ENCODE data around the gene ZFYVE26.
"Not testable (repeated sequence)": the region's sequence is repeated elsewhere in the genome, so short reads cannot be mapped to it uniquely, and the experiment has no call there.

ZFYVE26 gene

GRCh38 chr14:67721875-67722274, 94.5 kb downstream of the ZFYVE26 start:
- Histone ChIP-seq H3K9me3 (ENCODE audit: control insufficient read depth, insufficient read depth, low read length) (no peaks in the 10 kb centered on the region), H3K4me3 (ENCODE audit: low read depth, low read length) (no peak overlapping the region), H3K27me3 (ENCODE audit: control insufficient read depth, insufficient read depth, low read length) (peaks cover 2% of the 10 kb centered on the region), H3K36me3 (ENCODE audit: control insufficient read depth, insufficient read depth, low read length) (no peaks in the 10 kb centered on the region), H3K9ac (ENCODE audit: low read depth, low read length) (no peak overlapping the region), H3K4me1 (ENCODE audit: control insufficient read depth, insufficient read depth, low read length) (no peaks in the 10 kb centered on the region)

DNA sequence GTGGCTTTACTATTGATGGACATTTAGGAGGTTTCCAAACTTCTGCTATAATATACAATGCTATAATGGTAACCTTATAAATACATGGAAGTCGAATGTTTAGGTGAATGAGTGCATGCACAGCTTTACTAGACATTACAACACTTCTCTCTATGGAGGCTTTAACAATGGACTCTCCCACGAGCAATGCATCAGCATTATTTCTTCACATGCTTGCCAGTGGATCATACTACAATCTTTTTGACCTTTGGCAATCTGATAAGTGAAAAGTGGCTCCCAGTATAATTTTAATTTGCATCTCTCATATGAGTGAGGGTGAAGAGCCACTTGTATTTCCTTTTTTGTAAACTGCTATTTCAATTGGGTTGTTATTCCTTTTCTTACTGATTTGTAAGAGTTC, 96.5 kb downstream of the ZFYVE26 start:
- Histone ChIP-seq H3K9ac (ENCODE audit: low read depth, low read length) (no peak overlapping the region), H3K4me3 (ENCODE audit: low read depth, low read length) (no peak overlapping the region), H3K36me3 (ENCODE audit: control insufficient read depth, insufficient read depth, low read length) (no peaks in the 10 kb centered on the region), H3K9me3 (ENCODE audit: control insufficient read depth, insufficient read depth, low read length) (no peaks in the 10 kb centered on the region), H3K27me3 (ENCODE audit: control insufficient read depth, insufficient read depth, low read length) (peaks cover 2% of the 10 kb centered on the region), H3K4me1 (ENCODE audit: control insufficient read depth, insufficient read depth, low read length) (no peaks in the 10 kb centered on the region)

DNA sequence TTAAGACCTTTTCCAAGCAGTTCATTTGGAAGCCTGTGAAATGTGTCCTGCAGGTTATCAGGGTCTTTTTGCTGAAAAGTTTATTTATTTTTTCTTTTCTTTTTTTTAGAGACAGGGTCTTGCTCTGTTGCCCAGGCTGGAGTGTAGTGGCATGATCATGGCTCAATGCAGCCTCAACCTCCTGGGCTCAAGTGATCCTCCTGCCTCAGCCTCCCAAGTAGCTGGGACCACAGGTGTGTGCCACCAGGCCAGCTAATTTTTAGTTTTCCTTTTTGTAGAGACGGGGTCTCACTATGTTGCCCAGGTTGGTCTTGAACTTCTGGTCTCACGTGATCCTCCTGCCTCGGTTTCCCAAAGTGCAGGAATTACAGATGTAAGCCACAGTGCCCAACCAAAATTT, 97.0 kb downstream of the ZFYVE26 start:
- not testable (repeated sequence) for H3K27me3 ChIP-seq (ENCODE audit: control insufficient read depth, insufficient read depth, low read length); H3K9ac ChIP-seq (ENCODE audit: low read depth, low read length); H3K4me3 ChIP-seq (ENCODE audit: low read depth, low read length); H3K4me1 ChIP-seq (ENCODE audit: control insufficient read depth, insufficient read depth, low read length); H3K36me3 ChIP-seq (ENCODE audit: control insufficient read depth, insufficient read depth, low read length); H3K9me3 ChIP-seq (ENCODE audit: control insufficient read depth, insufficient read depth, low read length)

DNA sequence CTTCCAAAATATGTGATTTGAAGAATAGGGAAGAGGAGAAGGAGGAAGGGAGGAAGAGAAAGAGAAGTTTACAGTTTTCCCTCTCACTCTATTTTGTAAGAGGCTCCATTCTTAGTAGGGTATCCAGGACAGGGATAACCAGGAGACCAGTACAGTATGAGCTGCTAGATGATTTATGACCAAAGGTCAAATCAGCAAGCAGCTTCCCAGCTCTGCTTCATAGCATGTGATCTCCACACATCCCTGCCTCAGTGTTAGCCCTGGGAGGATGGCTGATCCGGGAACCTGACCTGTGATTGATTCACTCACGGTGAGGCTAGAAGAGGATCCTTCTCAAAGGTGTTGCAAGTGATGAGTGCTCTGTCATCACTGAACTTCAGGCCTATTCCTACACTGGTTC, 98.1 kb downstream of the ZFYVE26 start:
- Histone ChIP-seq H3K27me3 (ENCODE audit: control insufficient read depth, insufficient read depth, low read length) (peaks cover 2% of the 10 kb centered on the region), H3K36me3 (ENCODE audit: control insufficient read depth, insufficient read depth, low read length) (no peaks in the 10 kb centered on the region), H3K4me3 (ENCODE audit: low read depth, low read length) (no peak overlapping the region), H3K4me1 (ENCODE audit: control insufficient read depth, insufficient read depth, low read length) (no peaks in the 10 kb centered on the region), H3K9ac (ENCODE audit: low read depth, low read length) (no peak overlapping the region), H3K9me3 (ENCODE audit: control insufficient read depth, insufficient read depth, low read length) (no peaks in the 10 kb centered on the region)

- peaks cover 2% of the 10 kb centered on the region for H3K27me3 ChIP-seq (ENCODE audit: control insufficient read depth, insufficient read depth, low read length)
- no peaks in the 10 kb centered on the region for H3K36me3 ChIP-seq (ENCODE audit: control insufficient read depth, insufficient read depth, low read length)
- no peaks in the 10 kb centered on the region for H3K4me1 ChIP-seq (ENCODE audit: control insufficient read depth, insufficient read depth, low read length)
These were observed 99.3 kb downstream of the ZFYVE26 start for GRCh38 chr14:67717048-67717447.

GRCh38 chr14:67710209-67710608, 106.2 kb downstream of the ZFYVE26 start:
- Histone ChIP-seq H3K36me3 (ENCODE audit: control insufficient read depth, insufficient read depth, low read length) (no peaks in the 10 kb centered on the region), H3K9me3 (ENCODE audit: control insufficient read depth, insufficient read depth, low read length) (peaks cover 5% of the 10 kb centered on the region), H3K27me3 (ENCODE audit: control insufficient read depth, insufficient read depth, low read length) (no peaks in the 10 kb centered on the region), H3K4me1 (ENCODE audit: control insufficient read depth, insufficient read depth, low read length) (no peaks in the 10 kb centered on the region), H3K4me3 (ENCODE audit: low read depth, low read length) (no peak overlapping the region), H3K9ac (ENCODE audit: low read depth, low read length) (no peak overlapping the region)

More at GRCh38 chr14:67717048-67717447, 99.3 kb downstream of the ZFYVE26 start:
- no peak overlapping the region for H3K4me3 ChIP-seq (ENCODE audit: low read depth, low read length)
- no peaks in the 10 kb centered on the region for H3K9me3 ChIP-seq (ENCODE audit: control insufficient read depth, insufficient read depth, low read length)
- H3K9ac ChIP-seq (ENCODE audit: low read depth, low read length) = no peak overlapping the region

GRCh38 chr14:67709796-67710195, 106.6 kb downstream of the ZFYVE26 start:
- H3K4me3 ChIP-seq (ENCODE audit: low read depth, low read length); H3K9ac ChIP-seq (ENCODE audit: low read depth, low read length); H3K9me3 ChIP-seq (ENCODE audit: control insufficient read depth, insufficient read depth, low read length); H3K4me1 ChIP-seq (ENCODE audit: control insufficient read depth, insufficient read depth, low read length); H3K27me3 ChIP-seq (ENCODE audit: control insufficient read depth, insufficient read depth, low read length); H3K36me3 ChIP-seq (ENCODE audit: control insufficient read depth, insufficient read depth, low read length): not testable (repeated sequence)

- H3K9ac ChIP-seq (ENCODE audit: low read depth, low read length); H3K4me1 ChIP-seq (ENCODE audit: control insufficient read depth, insufficient read depth, low read length); H3K4me3 ChIP-seq (ENCODE audit: low read depth, low read length); H3K36me3 ChIP-seq (ENCODE audit: control insufficient read depth, insufficient read depth, low read length); H3K9me3 ChIP-seq (ENCODE audit: control insufficient read depth, insufficient read depth, low read length); H3K27me3 ChIP-seq (ENCODE audit: control insufficient read depth, insufficient read depth, low read length): not testable (repeated sequence)
These were observed 107.0 kb downstream of the ZFYVE26 start for GRCh38 chr14:67709346-67709745.

DNA sequence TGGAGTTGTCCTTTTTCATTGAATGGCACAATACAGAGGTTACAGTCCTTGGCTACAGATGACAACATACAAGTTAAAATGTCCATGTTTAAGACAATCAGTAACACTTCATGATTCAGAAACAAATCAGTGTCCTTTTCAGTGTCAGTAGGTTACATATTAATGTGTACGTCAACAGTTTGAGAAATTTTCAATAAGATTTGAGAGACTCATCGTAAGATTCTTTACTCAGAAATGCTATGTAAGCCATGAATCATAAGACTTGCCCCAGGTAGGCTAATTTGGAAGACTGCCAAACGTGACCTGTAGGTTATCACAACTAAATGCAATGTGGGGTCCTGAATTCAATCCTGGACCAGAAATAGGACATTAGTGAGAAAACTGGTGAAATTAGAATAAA, 111.2 kb downstream of the ZFYVE26 start:
- no peaks in the 10 kb centered on the region for H3K4me1 ChIP-seq (ENCODE audit: control insufficient read depth, insufficient read depth, low read length)
- H3K27me3 ChIP-seq (ENCODE audit: control insufficient read depth, insufficient read depth, low read length) = no peaks in the 10 kb centered on the region
- no peak overlapping the region for H3K4me3 ChIP-seq (ENCODE audit: low read depth, low read length)
- no peak overlapping the region for H3K9ac ChIP-seq (ENCODE audit: low read depth, low read length)
- H3K36me3 ChIP-seq (ENCODE audit: control insufficient read depth, insufficient read depth, low read length) = no peaks in the 10 kb centered on the region
- H3K9me3 ChIP-seq (ENCODE audit: control insufficient read depth, insufficient read depth, low read length) = peaks cover 5% of the 10 kb centered on the region

DNA sequence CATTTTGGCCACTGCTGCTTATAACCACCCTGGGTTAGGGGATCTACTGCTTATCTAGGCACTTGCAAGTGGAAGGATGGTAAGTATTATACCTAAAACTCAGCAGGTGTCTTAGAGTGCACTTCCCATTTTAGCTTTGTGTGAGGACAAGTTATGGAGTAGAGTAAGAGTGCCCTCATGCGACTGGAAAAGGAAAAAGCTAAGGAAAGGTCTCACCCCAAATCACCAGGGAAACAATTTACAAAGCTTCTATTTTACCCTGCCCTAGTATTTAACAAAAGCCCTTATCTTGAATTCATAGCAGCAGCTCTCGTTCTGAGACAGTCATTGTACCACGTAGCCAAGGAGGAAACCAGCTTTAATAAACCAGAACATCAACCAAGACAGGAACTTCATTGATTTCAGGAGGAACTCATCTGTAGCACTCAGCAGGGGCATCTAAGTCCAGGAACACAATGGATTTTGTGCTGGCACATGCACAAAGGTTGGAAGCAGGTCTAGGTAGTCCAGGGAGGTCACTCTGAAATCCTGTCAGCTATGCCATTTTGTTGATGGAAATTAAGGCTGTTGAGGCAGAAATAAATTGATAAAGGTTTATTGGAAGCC, 111.8 kb downstream of the ZFYVE26 start:
- no peaks in the 10 kb centered on the region for H3K36me3 ChIP-seq (ENCODE audit: control insufficient read depth, insufficient read depth, low read length)
- no peaks in the 10 kb centered on the region for H3K27me3 ChIP-seq (ENCODE audit: control insufficient read depth, insufficient read depth, low read length)
- H3K4me3 ChIP-seq (ENCODE audit: low read depth, low read length) = no peak overlapping the region
- H3K9ac ChIP-seq (ENCODE audit: low read depth, low read length) = no peak overlapping the region
- H3K9me3 ChIP-seq (ENCODE audit: control insufficient read depth, insufficient read depth, low read length) = peaks cover 2% of the 10 kb centered on the region
- no peaks in the 10 kb centered on the region for H3K4me1 ChIP-seq (ENCODE audit: control insufficient read depth, insufficient read depth, low read length)

- H3K27me3 ChIP-seq (ENCODE audit: control insufficient read depth, insufficient read depth, low read length) = no peaks in the 10 kb centered on the region
- H3K4me3 ChIP-seq (ENCODE audit: low read depth, low read length) = no peak overlapping the region
- no peaks in the 10 kb centered on the region for H3K9me3 ChIP-seq (ENCODE audit: control insufficient read depth, insufficient read depth, low read length)
- H3K9ac ChIP-seq (ENCODE audit: low read depth, low read length) = no peak overlapping the region
- no peaks in the 10 kb centered on the region for H3K4me1 ChIP-seq (ENCODE audit: control insufficient read depth, insufficient read depth, low read length)
- H3K36me3 ChIP-seq (ENCODE audit: control insufficient read depth, insufficient read depth, low read length) = no peaks in the 10 kb centered on the region
These were observed 112.4 kb downstream of the ZFYVE26 start for GRCh38 chr14:67703997-67704396.

GRCh38 chr14:67701492-67701891, 114.9 kb downstream of the ZFYVE26 start, which contains the start of gene RDH12:
TSS of gene RDH12 (plus strand) at chr14:67701886. CDS start at chr14:67722643, 20,757 bp downstream.
- not testable (repeated sequence) for H3K9me3 ChIP-seq (ENCODE audit: control insufficient read depth, insufficient read depth, low read length); H3K4me1 ChIP-seq (ENCODE audit: control insufficient read depth, insufficient read depth, low read length); H3K27me3 ChIP-seq (ENCODE audit: control insufficient read depth, insufficient read depth, low read length); H3K9ac ChIP-seq (ENCODE audit: low read depth, low read length); H3K4me3 ChIP-seq (ENCODE audit: low read depth, low read length); H3K36me3 ChIP-seq (ENCODE audit: control insufficient read depth, insufficient read depth, low read length)
